ENCODE results near the gene GALNT9.
A peak's percentile ranks its signal among the peaks of the same experiment; 100 is the strongest.

The GALNT9 gene

GRCh38 chr12:132238884-132239283, 90.5 kb downstream of the GALNT9 start:
- TF ChIP-seq ZNF70 (CRISPR knock-in tag; IDR thresholded peaks at IDR 0.05) = no peak
- TF ChIP-seq PPARA (CRISPR knock-in tag; IDR thresholded peaks at IDR 0.05; ENCODE audit: borderline replicate concordance) = no peak
- TF ChIP-seq CSRNP3 (CRISPR knock-in tag; IDR thresholded peaks at IDR 0.05) = no peak
- TF ChIP-seq, protein P1, sequence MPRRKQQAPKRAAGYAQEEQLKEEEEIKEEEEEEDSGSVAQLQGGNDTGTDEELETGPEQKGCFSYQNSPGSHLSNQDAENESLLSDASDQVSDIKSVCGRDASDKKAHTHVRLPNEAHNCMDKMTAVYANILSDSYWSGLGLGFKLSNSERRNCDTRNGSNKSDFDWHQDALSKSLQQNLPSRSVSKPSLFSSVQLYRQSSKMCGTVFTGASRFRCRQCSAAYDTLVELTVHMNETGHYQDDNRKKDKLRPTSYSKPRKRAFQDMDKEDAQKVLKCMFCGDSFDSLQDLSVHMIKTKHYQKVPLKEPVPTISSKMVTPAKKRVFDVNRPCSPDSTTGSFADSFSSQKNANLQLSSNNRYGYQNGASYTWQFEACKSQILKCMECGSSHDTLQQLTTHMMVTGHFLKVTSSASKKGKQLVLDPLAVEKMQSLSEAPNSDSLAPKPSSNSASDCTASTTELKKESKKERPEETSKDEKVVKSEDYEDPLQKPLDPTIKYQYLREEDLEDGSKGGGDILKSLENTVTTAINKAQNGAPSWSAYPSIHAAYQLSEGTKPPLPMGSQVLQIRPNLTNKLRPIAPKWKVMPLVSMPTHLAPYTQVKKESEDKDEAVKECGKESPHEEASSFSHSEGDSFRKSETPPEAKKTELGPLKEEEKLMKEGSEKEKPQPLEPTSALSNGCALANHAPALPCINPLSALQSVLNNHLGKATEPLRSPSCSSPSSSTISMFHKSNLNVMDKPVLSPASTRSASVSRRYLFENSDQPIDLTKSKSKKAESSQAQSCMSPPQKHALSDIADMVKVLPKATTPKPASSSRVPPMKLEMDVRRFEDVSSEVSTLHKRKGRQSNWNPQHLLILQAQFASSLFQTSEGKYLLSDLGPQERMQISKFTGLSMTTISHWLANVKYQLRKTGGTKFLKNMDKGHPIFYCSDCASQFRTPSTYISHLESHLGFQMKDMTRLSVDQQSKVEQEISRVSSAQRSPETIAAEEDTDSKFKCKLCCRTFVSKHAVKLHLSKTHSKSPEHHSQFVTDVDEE (CRISPR knock-in tag; IDR thresholded peaks at IDR 0.05) = no peak
- TF ChIP-seq, protein P2, sequence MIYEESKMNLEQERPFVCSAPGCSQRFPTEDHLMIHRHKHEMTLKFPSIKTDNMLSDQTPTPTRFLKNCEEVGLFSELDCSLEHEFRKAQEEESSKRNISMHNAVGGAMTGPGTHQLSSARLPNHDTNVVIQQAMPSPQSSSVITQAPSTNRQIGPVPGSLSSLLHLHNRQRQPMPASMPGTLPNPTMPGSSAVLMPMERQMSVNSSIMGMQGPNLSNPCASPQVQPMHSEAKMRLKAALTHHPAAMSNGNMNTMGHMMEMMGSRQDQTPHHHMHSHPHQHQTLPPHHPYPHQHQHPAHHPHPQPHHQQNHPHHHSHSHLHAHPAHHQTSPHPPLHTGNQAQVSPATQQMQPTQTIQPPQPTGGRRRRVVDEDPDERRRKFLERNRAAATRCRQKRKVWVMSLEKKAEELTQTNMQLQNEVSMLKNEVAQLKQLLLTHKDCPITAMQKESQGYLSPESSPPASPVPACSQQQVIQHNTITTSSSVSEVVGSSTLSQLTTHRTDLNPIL (CRISPR knock-in tag; IDR thresholded peaks at IDR 0.05; ENCODE audit: low read depth) = no peak
- no peak for TF ChIP-seq ARNTL (CRISPR knock-in tag; IDR thresholded peaks at IDR 0.05; ENCODE audit: borderline replicate concordance, low read depth)
- TF ChIP-seq OSR1 (CRISPR knock-in tag; IDR thresholded peaks at IDR 0.05) = no peak
- TF ChIP-seq BACH2 (CRISPR knock-in tag; IDR thresholded peaks at IDR 0.05; ENCODE audit: borderline replicate concordance) = no peak
- ATAC-seq = peak; percentile 17; the same call in 2 of the 3 replicates

- TF ChIP-seq ARNTL (CRISPR knock-in tag; IDR thresholded peaks at IDR 0.05; ENCODE audit: borderline replicate concordance, low read depth) = no peak
- TF ChIP-seq TOX (CRISPR knock-in tag; IDR thresholded peaks at IDR 0.05; ENCODE audit: borderline replicate concordance) = no peak
- TF ChIP-seq, protein P2 (CRISPR knock-in tag; IDR thresholded peaks at IDR 0.05; ENCODE audit: low read depth) = no peak
- ATAC-seq = peak; percentile 72
These were observed 90.9 kb downstream of the GALNT9 start for GRCh38 chr12:132238488-132238854.

- no peak for TF ChIP-seq PPARA (CRISPR knock-in tag; IDR thresholded peaks at IDR 0.05; ENCODE audit: borderline replicate concordance)
- TF ChIP-seq OSR1 (CRISPR knock-in tag; IDR thresholded peaks at IDR 0.05) = no peak
- TF ChIP-seq ZFP30 (CRISPR knock-in tag; IDR thresholded peaks at IDR 0.05) = no peak
- TF ChIP-seq, protein P1 (CRISPR knock-in tag; IDR thresholded peaks at IDR 0.05) = no peak
- TF ChIP-seq GLIS3 (CRISPR knock-in tag; IDR thresholded peaks at IDR 0.05) = no peak
- TF ChIP-seq ZFP3 (CRISPR knock-in tag; IDR thresholded peaks at IDR 0.05) = no peak
- TF ChIP-seq ZNF8 (CRISPR knock-in tag; IDR thresholded peaks at IDR 0.05) = no peak
- no peak for TF ChIP-seq SNAI2 (CRISPR knock-in tag; IDR thresholded peaks at IDR 0.05)
- TF ChIP-seq RARB (CRISPR knock-in tag; IDR thresholded peaks at IDR 0.05) = no peak
- TF ChIP-seq ISL1 (CRISPR knock-in tag; IDR thresholded peaks at IDR 0.05) = no peak
- no peak for TF ChIP-seq BACH2 (CRISPR knock-in tag; IDR thresholded peaks at IDR 0.05; ENCODE audit: borderline replicate concordance)
- TF ChIP-seq ZNF70 (CRISPR knock-in tag; IDR thresholded peaks at IDR 0.05) = no peak
- TF ChIP-seq TCF4 (CRISPR knock-in tag; IDR thresholded peaks at IDR 0.05; ENCODE audit: borderline replicate concordance) = no peak
- no peak for TF ChIP-seq CSRNP3 (CRISPR knock-in tag; IDR thresholded peaks at IDR 0.05)
- no peak for TF ChIP-seq ESRRG (CRISPR knock-in tag; IDR thresholded peaks at IDR 0.05)
- no peak for TF ChIP-seq TOX (CRISPR knock-in tag; IDR thresholded peaks at IDR 0.05; ENCODE audit: borderline replicate concordance)
- TF ChIP-seq ARNTL (CRISPR knock-in tag; IDR thresholded peaks at IDR 0.05; ENCODE audit: borderline replicate concordance, low read depth) = no peak
- TF ChIP-seq ZNF565 (CRISPR knock-in tag; conservative IDR thresholded peaks at IDR 0.05; ENCODE audit: low read depth) = no peak
- peak; percentile 34 for ATAC-seq
These were observed 91.5 kb downstream of the GALNT9 start for GRCh38 chr12:132237772-132238487.
